ENCODE measurements around the gene NOTUM. TPM values are rescaled to one million over a fixed set of nuclear protein-coding genes. Genes with fewer than 3 reads are reported as not detected.

Gene NOTUM
- total RNA-seq, 1 experiment from 2014 or later: not detected

GRCh38 chr17:81909966-81910839 is 50.8 kb downstream of the NOTUM start:
- H3K4me1 ChIP-seq (ENCODE audit: insufficient read depth, low read length): peaks cover 29% of the 10 kb centered on the region
- peak overlapping the region; percentile 75 for H2AFZ ChIP-seq (ENCODE audit: low read length)
- TF ChIP-seq EZH2phosphoT487 (IDR thresholded peaks at IDR 0.05; ENCODE audit: borderline replicate concordance, low read length) (no peak), EZH2 (IDR thresholded peaks at IDR 0.05; ENCODE audit: low read length, unreplicated experiment) (no peak), CTCF (conservative IDR thresholded peaks at IDR 0.05; ENCODE audit: low read depth, low read length) (no peak)
- peak overlapping the region; percentile 64 for H3K9ac ChIP-seq (ENCODE audit: low read length)
- BruUV-seq (replicated peaks): no TSS peak
- peak overlapping the region; percentile 85 for H3K4me3 ChIP-seq (ENCODE audit: low read length)
- peaks cover 4% of the 10 kb centered on the region; the same call in 1 of the 2 replicates for H3K79me2 ChIP-seq (ENCODE audit: low read length)
- no peaks in the 10 kb centered on the region for H3K27me3 ChIP-seq (ENCODE audit: low read length)
- H3K9me3 ChIP-seq (ENCODE audit: low read length): no peaks in the 10 kb centered on the region
- DNase-seq: no peak
- no peaks in the 10 kb centered on the region for H3K9me2 ChIP-seq (replicated peaks; ENCODE audit: low read length)
- ChIA-PET POLR2A (ENCODE audit: unreplicated experiment) (interaction anchor here (0.6 kb wide), 2 partner anchors 17 to 24 kb away, joined by 4 to 6 read pairs; no protein-coding TSS in a partner anchor), CTCF (interaction anchor here (0.5 kb wide), 1 partner anchor 13 kb away, joined by 4 read pairs; no protein-coding TSS in a partner anchor)
- no peak overlapping the region for H3K27ac ChIP-seq (ENCODE audit: low read length)
- peaks cover 7% of the 10 kb centered on the region for H3F3A ChIP-seq (ENCODE audit: low read length, unreplicated experiment)
- H3K36me3 ChIP-seq (ENCODE audit: low read depth, low read length): peaks cover 24% of the 10 kb centered on the region; the same call in 1 of the 2 replicates
- intact Hi-C loops (cut with micrococcal nuclease): no loop called here
- peak overlapping the region; percentile 100 for H3K4me2 ChIP-seq (ENCODE audit: low read length)
- 0 out of 2 replicates have a peak, but pooled peaks cover 9% of the 10 kb centered on the region for H4K20me1 ChIP-seq (ENCODE audit: low read length)
- peak; percentile 1; the same call in 1 of the 2 replicates for ATAC-seq

- ChIA-PET POLR2A (ENCODE audit: unreplicated experiment) (no interaction called here), CTCF (no interaction called here)
- Histone ChIP-seq H4K20me1 (ENCODE audit: low read length) (0 out of 2 replicates have a peak, but pooled peaks cover 9% of the 10 kb centered on the region), H3F3A (ENCODE audit: low read length, unreplicated experiment) (peaks cover 7% of the 10 kb centered on the region), H3K9me2 (replicated peaks; ENCODE audit: low read length) (no peaks in the 10 kb centered on the region), H3K4me3 (ENCODE audit: low read length) (no peak overlapping the region), H3K9ac (ENCODE audit: low read length) (no peak overlapping the region), H3K4me1 (ENCODE audit: insufficient read depth, low read length) (peaks cover 29% of the 10 kb centered on the region), H3K9me3 (ENCODE audit: low read length) (no peaks in the 10 kb centered on the region), H3K36me3 (ENCODE audit: low read depth, low read length) (peaks cover 16% of the 10 kb centered on the region; the same call in 1 of the 2 replicates), H3K27ac (ENCODE audit: low read length) (no peak overlapping the region), H3K4me2 (ENCODE audit: low read length) (no peak overlapping the region), H3K27me3 (ENCODE audit: low read length) (no peaks in the 10 kb centered on the region), H3K79me2 (ENCODE audit: low read length) (no peaks in the 10 kb centered on the region), H2AFZ (ENCODE audit: low read length) (no peak overlapping the region)
- BruUV-seq (replicated peaks): no TSS peak
- no peak for ATAC-seq
- TF ChIP-seq EZH2phosphoT487 (IDR thresholded peaks at IDR 0.05; ENCODE audit: borderline replicate concordance, low read length): no peak
- TF ChIP-seq CTCF (conservative IDR thresholded peaks at IDR 0.05; ENCODE audit: low read depth, low read length): no peak
- TF ChIP-seq EZH2 (IDR thresholded peaks at IDR 0.05; ENCODE audit: low read length, unreplicated experiment): no peak
- no peak for DNase-seq
- intact Hi-C loops (cut with micrococcal nuclease): no loop called here
Observed at GRCh38 chr17:81909231-81909630, 51.8 kb downstream of the NOTUM start.

GRCh38 chr17:81908793-81909192 is 52.2 kb downstream of the NOTUM start:
- peaks cover 7% of the 10 kb centered on the region for H3F3A ChIP-seq (ENCODE audit: low read length, unreplicated experiment)
- CTCF ChIA-PET: no interaction called here
- peaks cover 11% of the 10 kb centered on the region; the same call in 1 of the 2 replicates for H3K36me3 ChIP-seq (ENCODE audit: low read depth, low read length)
- no peak overlapping the region for H2AFZ ChIP-seq (ENCODE audit: low read length)
- H3K9me2 ChIP-seq (replicated peaks; ENCODE audit: low read length): no peaks in the 10 kb centered on the region
- intact Hi-C loops (cut with micrococcal nuclease): no loop called here
- no peak overlapping the region for H3K4me3 ChIP-seq (ENCODE audit: low read length)
- POLR2A ChIA-PET (ENCODE audit: unreplicated experiment): no interaction called here
- H3K79me2 ChIP-seq (ENCODE audit: low read length): no peaks in the 10 kb centered on the region
- no TSS peak for BruUV-seq (replicated peaks)
- H3K9ac ChIP-seq (ENCODE audit: low read length): no peak overlapping the region
- no peak overlapping the region for H3K27ac ChIP-seq (ENCODE audit: low read length)
- no peaks in the 10 kb centered on the region for H3K9me3 ChIP-seq (ENCODE audit: low read length)
- H4K20me1 ChIP-seq (ENCODE audit: low read length): 0 out of 2 replicates have a peak, but pooled peaks cover 9% of the 10 kb centered on the region
- no peak overlapping the region for H3K4me2 ChIP-seq (ENCODE audit: low read length)
- peaks cover 29% of the 10 kb centered on the region for H3K4me1 ChIP-seq (ENCODE audit: insufficient read depth, low read length)
- DNase-seq: no peak
- no peaks in the 10 kb centered on the region for H3K27me3 ChIP-seq (ENCODE audit: low read length)
- TF ChIP-seq EZH2 (IDR thresholded peaks at IDR 0.05; ENCODE audit: low read length, unreplicated experiment): no peak
- no peak for ATAC-seq
